ENCODE results near the gene PTPRK.
A peak's percentile ranks its signal among the peaks of the same experiment; 100 is the strongest.

Gene PTPRK

DNA sequence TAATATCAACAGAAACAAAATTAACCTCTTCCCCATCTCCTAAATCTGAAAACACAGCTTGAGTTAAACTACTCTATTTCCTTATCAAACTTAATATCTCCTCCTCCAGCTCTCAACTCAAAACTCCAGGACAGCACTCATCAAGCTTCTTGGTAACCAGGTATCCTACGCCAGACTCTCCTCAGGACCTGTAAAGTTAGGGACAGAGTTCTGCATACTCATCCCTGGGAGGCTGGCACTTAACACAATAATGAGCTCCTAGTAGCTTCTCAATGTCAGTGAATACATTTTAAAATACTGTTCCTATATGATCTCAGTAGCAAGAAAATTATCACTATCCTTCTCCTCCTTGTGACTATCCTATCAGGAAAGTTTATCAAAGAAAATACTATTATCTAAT, 240.3 kb downstream of the PTPRK start:
- ATAC-seq, result no peak

DNA sequence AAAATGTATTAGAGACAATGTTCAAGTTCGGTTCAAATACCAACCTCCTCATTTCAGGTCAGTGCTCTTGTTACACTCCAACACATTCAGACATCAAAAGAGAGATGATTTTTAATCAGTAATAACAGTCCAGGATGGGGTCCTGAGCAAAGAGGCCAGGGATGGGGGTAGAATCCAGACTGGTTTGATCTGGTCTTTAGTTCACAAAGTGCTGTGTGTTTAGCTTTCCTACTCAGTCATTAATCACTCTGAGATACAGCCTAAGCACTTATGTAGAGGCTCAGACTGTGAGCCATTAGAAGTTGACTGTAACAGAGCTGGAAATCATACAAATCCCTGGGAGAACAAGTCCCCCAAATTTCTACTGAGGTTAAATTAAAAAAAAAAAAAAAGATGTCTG, 241.6 kb downstream of the PTPRK start:
- ATAC-seq, result no peak

DNA sequence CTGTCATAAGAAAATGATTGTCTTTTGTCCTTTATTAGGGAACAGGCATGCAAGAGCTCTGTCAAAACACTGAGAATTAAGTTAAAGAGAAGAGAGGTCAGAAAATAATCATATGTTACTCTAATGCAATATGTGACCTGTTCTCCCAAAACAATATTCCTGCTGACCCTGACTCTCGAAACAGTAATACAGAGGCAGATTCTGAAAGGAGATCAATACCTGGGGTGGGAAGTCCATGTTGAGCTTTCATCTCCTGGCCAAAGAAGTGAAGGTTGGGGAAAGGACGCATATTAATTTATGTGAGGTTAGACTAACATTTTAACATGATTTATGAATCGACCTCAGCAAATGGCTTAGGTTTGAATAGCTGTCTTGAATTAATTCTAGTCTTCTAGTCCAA, 243.0 kb downstream of the PTPRK start:
- no peak for ATAC-seq

DNA sequence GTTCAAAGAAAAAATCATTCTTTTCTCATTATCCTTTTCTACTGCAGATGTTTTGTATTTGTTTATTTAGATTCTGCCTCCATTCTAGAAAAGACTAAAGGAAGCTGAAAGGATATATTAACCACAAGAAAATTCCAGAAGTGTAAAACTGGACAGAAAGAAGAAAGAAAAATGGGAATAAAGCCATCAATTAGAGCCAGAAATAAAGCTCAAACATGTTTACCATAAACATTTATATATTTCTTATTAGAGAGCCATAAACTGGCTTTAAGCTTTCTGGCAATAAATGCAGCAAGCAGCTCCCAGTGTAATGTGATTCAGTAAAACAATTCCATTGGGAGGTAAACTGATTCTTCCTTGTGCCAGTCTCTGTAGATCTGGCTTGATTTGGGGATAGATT, 244.1 kb downstream of the PTPRK start:
- no peak for ATAC-seq

DNA sequence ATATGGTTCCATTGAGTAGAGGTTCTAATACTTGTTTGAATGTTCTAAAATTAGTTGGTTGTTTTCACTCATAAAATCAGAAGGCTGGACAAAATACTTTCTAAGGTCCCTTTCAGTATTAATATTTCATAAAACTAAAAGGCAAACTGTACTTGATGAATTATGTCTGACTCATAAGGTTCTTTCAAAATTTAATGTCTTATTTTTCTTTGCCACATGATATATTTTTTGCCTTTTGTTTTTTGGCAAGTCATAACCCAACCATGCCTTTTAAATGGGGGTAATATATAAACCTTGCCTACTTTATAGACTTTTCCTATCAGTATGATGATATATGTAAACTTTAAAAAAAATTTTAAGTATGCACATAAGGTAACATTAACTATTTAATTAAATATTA, 244.7 kb downstream of the PTPRK start:
- no peak for ATAC-seq

DNA sequence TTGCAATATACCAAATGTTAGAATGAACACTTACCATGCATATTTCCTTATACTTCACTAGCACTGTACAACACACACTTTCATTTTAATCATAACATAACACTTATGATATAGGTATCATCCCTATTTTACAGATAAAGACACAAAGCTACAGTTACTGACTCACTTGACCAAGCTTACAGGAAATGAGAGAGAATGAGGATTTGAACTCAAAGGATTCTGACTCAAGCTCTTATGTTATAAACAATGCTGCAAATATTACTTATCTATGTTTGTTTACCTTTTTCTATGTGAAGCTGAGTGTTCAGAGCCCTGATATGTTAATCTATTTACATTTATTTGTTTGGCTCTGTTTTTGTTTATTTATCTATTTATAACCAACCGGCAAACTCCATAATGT, 245.4 kb downstream of the PTPRK start:
- ATAC-seq, result peak in 1 of 2 donors; percentile 20

DNA sequence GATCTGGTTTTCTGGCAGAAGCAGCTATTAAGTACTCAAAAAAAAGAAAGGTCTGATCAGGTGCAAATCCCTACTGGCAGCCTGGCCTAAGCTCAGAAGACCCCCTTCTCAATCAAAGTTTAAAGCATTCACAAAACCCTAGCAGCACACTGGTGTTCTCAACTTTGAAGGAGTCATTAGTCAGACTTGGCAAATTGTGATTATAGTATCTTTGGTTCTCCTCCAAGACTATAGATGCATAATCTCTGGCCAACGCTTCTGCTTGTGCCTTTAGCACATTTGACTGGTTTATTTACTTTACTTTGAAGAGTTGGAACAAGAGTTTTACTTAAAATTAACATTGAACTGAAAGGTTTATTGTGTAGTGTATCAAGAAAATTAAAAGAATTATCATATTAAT, 248.9 kb downstream of the PTPRK start:
- no peak for ATAC-seq

DNA sequence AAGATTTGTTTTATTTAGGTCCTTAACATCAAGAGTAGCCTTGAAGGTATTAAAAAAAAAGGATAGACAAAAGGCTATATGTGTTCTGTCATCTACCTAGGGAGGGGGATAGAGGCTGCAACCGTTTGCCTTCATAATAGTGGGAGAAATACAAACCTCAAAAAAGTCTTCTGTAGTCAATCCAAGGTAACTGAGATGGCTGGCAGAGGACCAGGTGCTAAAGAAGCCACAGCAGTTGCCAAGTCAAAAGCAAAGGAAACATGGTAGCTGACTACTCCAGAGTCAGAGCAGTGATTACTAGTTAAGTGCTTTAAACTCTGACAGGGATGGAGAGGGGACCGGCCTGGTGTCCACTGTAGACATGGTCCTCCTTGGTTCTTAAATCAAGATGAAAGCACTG, 249.4 kb downstream of the PTPRK start:
- no peak for ATAC-seq

DNA sequence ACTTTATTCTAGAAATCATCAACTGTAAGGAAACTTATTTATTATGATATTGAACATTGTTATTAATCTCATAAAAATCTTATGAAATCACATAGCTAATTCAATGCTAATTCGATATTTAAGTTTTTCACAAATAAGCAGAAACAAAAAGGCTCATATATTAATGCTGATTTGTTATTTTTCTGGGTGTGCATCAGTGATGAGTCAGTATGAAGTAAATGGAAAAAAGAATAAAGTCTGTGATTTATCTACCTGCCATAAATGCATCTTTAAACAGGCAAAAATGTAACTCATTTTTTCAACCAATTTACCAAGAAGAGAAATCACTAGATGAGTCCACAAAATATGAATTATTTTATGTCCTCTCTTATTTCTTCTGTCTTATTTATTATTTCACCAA, 253.5 kb downstream of the PTPRK start:
- ATAC-seq, result no peak

DNA sequence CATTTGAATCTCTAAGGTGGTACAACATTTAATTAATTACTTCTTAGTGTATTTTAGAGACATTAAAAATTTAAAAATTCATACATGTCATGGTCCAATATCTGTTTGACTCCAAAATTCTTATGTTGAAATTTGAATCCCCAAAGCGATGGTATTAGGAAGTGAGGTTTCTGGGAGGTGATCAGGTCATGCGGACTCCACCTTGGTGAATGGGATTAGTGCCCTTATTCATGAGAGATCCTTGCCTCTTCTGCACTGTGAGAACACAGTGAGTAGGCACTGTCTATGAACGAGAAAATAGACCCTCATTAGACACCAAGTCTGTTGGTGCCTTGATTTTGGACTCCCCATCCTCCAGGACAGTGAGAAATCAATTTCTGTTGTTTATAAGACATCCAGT, 254.7 kb downstream of the PTPRK start:
- ATAC-seq, result no peak

DNA sequence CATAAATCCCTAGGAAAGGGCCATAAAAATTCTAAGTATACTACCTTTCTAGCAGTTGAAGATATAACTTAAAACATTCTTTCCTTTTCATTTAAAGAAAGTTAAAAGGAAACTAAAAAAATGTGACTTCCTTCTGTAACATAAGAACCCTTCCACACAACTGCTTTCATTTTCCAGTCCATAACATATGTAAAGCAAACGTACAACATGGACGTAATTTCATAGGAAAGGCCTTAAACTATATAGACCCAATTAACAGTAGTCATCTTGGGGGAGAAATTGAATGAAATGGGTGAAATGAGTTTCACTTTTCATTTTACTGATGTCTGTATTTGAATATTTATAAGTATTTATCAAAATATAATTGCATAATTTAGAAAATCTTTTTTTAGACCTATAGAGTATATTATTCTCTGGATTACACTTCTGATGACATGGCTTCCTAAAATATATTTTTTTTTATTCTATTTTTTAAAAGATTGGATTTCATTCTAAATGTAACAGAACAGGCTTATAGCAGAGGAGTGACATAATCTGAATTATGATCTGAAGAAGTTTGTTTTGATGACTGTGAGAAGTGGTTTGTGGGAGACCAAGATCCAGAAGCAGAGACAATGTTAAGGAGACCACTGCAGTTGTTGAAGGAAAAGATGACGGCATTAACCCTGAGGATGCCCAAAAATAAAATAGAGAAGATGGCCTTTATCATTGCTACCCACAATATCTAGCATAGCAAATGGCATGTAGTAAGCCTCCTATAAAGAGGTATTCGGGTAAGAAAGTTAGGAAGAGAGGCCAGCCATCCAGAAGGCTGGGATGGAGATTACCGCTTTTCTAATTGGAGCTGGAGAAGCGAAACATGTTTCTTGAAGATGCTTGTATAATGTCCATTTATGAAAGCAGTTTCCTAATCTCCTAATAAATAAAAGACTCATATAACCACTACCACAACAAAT, 260.4 kb downstream of the PTPRK start:
- peak in 1 of 2 donors; percentile 21 for ATAC-seq

DNA sequence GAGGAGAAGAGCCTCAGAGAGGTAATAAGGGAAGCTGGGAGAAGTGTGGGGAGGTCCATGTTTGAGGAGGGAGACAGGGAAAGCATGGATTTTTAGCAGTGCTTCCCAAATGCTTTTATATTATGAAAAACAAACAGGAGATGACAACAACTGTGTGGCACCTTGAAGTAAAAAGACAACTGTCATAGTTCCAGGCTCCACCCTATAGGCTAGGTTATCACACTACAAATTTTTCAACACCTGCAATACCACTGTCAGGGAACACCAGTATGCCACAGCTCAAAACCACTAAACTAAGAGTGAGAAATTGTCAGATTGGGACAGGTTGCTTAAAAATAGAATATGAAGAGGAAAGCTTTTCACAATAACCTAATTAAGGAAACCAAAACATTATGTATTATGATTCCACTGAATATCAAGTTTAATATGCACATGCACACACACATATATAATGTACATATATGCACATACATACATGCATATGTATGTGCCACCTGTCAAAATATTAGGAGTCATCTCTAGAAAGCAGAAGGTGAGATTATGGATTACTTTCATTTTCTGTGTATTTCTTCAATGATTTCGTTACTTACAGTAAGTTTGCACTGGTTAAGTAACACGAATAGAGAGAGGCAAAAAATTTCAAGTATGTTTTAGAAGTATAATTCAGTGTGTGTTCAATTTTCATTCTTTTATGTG, 261.2 kb downstream of the PTPRK start:
- peak; percentile 57 to 72 for ATAC-seq

DNA sequence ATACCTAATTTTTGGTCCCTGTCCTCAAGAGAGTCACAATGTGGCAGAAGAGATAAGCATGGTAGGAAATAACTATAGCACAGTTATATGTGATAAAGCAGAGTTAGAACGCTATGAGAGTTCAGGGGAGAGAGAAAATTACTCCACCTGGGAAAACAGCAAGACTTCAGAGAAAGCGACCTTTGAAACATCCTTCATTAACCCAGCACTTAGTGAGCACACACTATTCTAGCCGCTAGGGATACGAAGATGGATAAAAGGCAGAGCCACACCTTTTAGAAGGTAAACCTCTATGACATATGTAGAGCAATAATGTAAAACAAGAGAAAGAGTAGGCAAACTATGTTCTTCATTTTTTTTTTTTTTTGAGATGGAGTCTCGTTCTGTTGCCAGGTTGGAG, 264.3 kb downstream of the PTPRK start:
- ATAC-seq, result no peak

DNA sequence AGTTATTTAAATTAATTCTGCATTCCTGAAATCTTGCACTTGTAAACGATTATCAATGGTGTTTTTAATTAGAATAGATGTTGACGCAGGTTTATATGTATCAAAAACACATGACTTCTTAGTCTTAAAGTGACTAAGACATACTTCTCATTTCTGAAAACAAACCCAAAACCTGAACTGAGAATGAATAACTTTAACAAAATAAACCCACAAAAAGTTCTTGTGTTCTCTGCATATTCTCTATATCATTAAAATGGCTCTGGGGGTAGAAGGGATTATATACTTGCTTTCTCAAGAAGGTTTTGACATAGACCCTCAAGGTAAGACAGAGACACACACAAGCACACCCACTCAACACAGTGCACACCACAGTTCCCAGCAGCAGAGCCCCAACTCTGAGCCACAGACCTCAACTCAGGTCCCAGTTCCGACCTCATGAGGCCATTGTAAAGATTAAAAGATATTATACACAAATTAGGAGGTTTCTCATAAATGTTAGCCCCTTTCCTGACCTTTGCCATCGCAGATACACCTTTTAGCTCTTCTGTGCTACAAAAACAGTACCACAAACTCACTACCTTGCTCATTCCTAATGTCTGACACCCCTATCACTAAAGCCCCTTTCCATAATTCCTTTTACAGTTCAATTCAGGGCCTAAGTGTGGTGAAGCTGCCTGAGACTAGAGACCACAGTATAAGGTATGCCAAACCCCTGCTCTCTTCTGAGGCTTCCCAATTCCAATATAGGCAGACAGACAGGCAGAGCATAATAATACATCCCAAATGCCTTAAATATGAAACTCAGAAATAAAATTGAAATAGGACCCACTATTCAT, 267.8 kb downstream of the PTPRK start:
- ATAC-seq, result peak; percentile 46 to 64

DNA sequence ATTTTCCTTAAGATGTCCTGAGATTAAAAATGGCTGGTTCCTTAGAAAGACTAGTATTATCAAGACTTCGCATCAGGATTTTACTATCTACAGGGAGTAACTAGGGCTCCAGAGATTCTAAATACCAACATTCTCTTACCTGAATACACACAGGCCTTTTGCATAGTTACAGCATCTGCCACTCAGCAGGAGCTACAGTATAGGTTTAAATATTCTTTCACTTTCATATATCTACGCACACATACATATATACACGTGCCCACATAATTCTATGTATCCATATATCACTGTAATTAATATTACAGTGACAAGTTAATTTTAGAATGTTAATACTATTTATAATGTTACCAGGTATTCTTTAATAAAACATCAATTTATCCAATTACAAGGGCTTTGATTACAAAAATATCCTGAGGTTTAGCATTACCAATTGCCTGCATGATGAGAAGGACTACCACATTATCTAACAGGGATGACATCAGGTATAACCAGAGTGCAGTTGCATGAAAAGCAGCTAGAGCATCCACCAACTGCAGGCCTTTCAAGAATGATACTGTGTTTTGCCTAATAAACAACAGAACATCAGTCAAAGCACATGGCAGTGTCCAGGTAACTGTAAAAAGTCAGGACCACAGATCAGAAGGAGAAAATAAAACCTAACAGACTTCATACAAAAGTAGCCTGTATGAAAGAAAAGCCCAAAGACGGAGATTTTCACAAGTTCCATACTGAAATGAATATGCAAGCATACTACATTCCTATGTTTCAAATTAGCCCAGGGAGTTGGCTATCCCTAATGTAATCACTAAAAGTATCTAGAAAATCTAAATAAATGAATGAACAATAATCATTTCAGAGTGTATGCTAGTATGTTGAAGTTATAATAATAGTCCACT, 268.7 kb downstream of the PTPRK start:
- ATAC-seq, result no peak

DNA sequence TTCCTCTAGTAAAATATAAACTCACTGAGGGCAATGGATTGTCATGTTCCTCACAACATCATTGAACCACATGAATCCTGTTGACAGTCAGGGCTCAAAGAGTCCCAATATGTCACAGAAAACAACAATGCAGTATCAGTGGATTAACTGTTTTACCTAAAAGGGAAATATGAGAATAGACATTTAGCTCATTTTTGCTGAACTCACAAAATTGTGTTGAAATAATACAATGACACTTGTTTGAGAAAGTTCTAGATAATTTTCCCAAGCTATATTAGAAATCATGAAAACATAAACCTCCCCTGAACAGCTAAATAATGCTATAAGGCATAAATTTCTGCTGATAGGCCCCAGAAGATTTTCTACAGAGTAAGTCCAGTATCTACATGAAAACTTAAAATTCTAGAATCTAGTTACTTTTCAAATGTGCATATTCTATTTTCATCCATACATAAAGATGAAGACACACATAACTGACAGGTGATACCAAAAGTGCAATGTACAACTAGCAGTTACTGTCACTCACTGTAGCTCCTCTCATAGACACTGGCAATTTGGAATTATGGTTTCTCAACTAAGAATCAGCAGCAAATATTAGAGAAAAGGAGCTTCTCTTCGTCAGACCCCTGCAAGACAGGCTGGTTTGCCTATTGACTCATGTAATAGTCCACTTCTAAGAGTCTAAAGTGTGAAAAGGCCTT, 269.9 kb downstream of the PTPRK start:
- no peak for ATAC-seq

DNA sequence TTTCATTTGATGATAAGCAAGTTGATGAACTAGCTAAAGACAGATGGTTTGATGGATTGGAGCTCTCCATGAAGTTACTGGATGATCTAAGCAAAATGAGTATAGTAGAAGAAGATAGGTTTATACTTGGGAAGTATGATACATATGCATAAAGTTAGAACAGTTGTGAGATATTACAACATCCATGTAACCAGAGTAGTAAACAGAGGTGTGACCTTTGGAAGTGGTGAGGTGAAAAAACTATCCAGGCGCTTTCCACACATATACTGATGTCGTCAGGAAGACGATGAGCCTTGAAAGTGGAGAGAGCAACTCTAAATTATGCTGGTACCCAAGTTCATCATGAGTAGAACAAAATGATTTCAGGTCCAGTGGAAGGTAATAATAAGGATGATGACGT, 271.0 kb downstream of the PTPRK start:
- no peak for ATAC-seq

DNA sequence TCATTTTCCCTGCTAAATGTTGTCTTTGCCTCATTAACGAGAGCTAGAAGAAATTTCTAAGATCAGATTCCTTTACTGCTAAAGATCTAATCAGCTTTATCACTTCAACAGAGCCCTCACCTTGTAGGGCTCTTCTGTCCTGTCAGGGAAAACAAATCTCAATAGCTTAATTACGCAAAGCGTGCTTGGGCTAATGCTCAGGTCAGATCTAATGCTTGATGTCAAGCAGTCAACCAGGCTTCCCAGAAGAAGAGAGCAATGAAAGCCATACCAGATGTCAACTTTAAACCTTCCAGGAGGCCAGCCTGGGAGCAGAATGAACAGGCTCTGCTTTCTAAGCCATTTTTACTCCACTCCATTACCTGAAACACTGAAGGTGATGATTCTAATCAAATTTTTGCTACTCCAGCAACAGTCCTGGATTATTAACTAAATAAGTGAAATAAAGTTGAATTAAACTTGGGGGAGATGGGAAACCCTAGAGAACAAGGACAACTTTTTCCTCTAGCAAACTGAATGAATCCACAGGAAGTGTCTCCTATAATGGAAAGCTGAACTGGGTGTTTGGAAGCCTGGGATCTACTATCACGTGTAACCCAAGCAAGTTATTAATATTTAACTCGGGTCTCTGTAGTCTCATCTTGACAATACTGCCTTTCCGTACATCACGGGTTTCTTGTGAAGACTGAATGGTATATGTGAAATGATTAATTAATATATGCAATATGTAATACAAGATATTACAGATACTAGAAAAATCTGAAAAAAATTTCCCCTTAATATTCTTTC, 273.7 kb downstream of the PTPRK start:
- no peak for ATAC-seq

DNA sequence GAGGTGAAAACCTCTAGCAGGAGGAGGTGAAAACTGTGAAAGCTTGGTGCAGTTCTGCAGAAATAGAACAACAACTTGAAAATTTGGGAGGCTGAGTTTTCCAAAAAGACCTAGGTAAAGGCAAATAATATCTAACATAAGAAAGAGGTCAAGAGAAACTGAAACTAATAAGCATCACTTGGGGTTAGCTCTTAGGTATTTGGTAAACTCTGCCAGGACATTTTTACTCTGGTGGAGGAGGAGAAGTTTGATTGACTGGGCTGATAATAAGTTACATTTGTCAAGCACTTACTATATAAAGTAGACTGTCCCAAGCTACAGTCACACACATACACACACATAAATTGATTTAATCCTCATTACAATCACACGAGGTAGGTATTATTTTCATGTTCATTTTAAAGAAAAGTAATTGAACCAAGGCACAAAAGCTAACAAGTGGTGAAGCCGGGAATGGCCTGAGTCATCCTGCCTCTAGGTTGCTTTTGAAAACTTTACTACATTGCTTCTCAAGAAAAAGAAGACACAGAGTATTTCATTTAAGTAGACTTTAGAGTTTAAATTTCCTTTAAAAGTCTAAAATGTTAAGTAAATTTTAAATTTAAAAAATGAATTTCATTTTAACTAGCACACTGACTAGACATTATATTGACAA, 275.5 kb downstream of the PTPRK start:
- ATAC-seq, result no peak

DNA sequence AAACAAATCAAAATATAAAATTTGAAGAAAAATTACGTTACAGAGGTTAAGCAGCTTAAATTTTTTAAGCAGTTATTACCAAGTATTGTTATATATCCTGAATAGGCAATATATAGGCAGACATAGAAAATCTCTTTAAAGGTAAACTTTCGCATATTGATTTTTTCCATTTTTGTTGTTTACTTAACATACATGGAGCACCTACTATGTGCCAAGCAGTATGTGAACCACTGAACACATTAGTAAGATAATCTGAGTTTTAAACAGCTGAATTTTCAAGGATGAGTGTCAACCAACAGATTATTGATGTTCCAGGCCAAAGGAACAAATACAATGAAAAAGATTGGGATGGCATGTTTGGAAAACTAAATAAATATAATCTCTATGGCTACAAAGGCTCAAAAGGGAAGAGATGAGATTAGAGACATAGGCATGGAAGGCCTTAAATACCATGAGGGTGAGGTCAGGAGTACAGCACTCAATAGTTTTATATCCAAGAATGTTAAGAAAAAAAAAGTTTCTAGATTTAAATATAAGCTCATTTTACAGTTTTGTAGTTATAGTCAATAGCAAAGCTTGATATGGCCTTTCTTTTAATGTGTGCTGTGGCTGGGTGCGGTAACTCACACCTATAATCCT, 277.5 kb downstream of the PTPRK start:
- no peak for ATAC-seq
